SK-N-SH (cell line): ENCODE data around the gene TMEM131.

Experiments
- CTCF ChIP-seq: fragments of 200-600 bp; sonication (generic); IDR thresholded peaks from 2 replicates; pipeline ENCODE4 v1.6.1; 2017; ENCODE audit warnings: antibody characterized with exemption, mild to moderate bottlenecking, moderate library complexity
- EP300 ChIP-seq, 2 experiments: IDR thresholded peaks; 2 replicates each; pipeline versions ENCODE4 v1.4.0 to v1.6.1; 2012; ENCODE audit warnings: borderline replicate concordance in 1 of 2, low read depth in 1 of 2, low read length in 1 of 2
- POLR2AphosphoS5 ChIP-seq: IDR thresholded peaks from 2 replicates; pipeline ENCODE4 v1.6.1; 2012; ENCODE audit warnings: low read depth, low read length
- RFX5 ChIP-seq: IDR thresholded peaks from 2 replicates; pipeline ENCODE4 v1.6.1; 2012; ENCODE audit warnings: mild to moderate bottlenecking, improper control_type of control experiment, low read length
- USF2 ChIP-seq: fragments of 150-350 bp; IDR thresholded peaks from 2 replicates; pipeline ENCODE4 v1.6.1; 2017; ENCODE audit warnings: antibody characterized with exemption, low read length, low read depth, borderline replicate concordance
- YY1 ChIP-seq: IDR thresholded peaks from 2 replicates; pipeline ENCODE4 v1.4.0; 2012; ENCODE audit warnings: low read depth, mild to moderate bottlenecking
- TF ChIP-seq, protein P1 (sequence below): IDR thresholded peaks from 2 replicates; pipeline ENCODE4 v1.4.0; 2012; ENCODE audit warnings: low read depth, borderline replicate concordance

GRCh38 chr2:97732436-97733340, 263.1 kb downstream of the TMEM131 start:
- TF ChIP-seq CTCF (no peak), EP300 (IDR thresholded peaks at IDR 0.05; ENCODE audit: borderline replicate concordance in 1 of 2, low read depth in 1 of 2, low read length in 1 of 2) (no peak), YY1 (no peak), POLR2AphosphoS5 (no peak), USF2 (no peak), RFX5 (no peak)
- TF ChIP-seq, protein P1, sequence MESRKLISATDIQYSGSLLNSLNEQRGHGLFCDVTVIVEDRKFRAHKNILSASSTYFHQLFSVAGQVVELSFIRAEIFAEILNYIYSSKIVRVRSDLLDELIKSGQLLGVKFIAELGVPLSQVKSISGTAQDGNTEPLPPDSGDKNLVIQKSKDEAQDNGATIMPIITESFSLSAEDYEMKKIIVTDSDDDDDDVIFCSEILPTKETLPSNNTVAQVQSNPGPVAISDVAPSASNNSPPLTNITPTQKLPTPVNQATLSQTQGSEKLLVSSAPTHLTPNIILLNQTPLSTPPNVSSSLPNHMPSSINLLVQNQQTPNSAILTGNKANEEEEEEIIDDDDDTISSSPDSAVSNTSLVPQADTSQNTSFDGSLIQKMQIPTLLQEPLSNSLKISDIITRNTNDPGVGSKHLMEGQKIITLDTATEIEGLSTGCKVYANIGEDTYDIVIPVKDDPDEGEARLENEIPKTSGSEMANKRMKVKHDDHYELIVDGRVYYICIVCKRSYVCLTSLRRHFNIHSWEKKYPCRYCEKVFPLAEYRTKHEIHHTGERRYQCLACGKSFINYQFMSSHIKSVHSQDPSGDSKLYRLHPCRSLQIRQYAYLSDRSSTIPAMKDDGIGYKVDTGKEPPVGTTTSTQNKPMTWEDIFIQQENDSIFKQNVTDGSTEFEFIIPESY, result no peak
